Left cardiac atrium (tissue), 4 donors: ENCODE measurements around the gene PHF1. TPM values are rescaled to one million over a fixed set of nuclear protein-coding genes. Genes with fewer than 3 reads are reported as not detected.
A peak's percentile ranks its signal among the peaks of the same experiment; 100 is the strongest.
"Not testable (repeated sequence)": the region's sequence is repeated elsewhere in the genome, so short reads cannot be mapped to it uniquely, and the experiment has no call there.

Source experiments
- ATAC-seq, 2 donors: fragments of 200-7000 bp; cut with Tn5 transposase; one replicate each; pipeline ENCODE4 v1.9.1; 2020; ENCODE audit warnings: mild to moderate bottlenecking in 2 of 2, moderate library complexity in 2 of 2
- DNase-seq: peaks from one replicate; pipeline ENCODE4 v3.0.0-alpha.2; 2020
- intact Hi-C, 2 donors: fragments of 100-400 bp; cut with DNase I; formaldehyde crosslinking; loops; one replicate each; pipeline versions ENCODE4 v1.14.1 to v1.15.1; 2022 to 2023
- total RNA-seq, 2 donors: library from RNA; stranded (reverse); fragmentation: NEBNext Ultra II Directional; extraction: Animal tissue kit (Norgen Biotek cat#: 25700); gene quantifications; one replicate each; pipeline ENCODE4 v1.2.1, GENCODE V29; 2021
- donor health status: DM: no; HTN: yes; CAD: no.
- donor health status: DM: no; HTN: yes; CAD: no; lungs with severe emphysema.
- donor health status: DM: yes; HTN: yes; CAD: no.
- donor health status: Dilated cardiomyopathy.

Gene PHF1
- total RNA-seq, 2 donors from 2014 or later = 49.5 to 58.3 TPM

- DNase-seq (no peak), ATAC-seq (no peak)
- intact Hi-C loops = loop anchor here in 1 of 2 donors (10.0 kb wide), 1 partner anchor 65 kb away; the partner anchor contains the start of gene ZBTB9
These were observed 20.6 kb upstream of the PHF1 start for GRCh38 chr6:33390173-33390572.

- ATAC-seq (no peak), DNase-seq (no peak)
- intact Hi-C loops = loop anchor here in 1 of 2 donors (10.0 kb wide), 1 partner anchor 64 kb away; the partner anchor contains the start of gene ZBTB9
These were observed 20.0 kb upstream of the PHF1 start for GRCh38 chr6:33390767-33391277.

GRCh38 chr6:33391278-33391921, 19.4 kb upstream of the PHF1 start, which contains the start of gene KIFC1:
Gene KIFC1 (plus strand): TSS chr6:33391823. CDS start chr6:33391986, 163 bp downstream.
- ATAC-seq = peak; percentile 99

GRCh38 chr6:33391922-33392594, 18.8 kb upstream of the PHF1 start:
- ATAC-seq (peak in 1 of 2 donors; percentile 1), DNase-seq (no peak)
- intact Hi-C loops = loop anchor here in 1 of 2 donors (10.0 kb wide), 1 partner anchor 63 kb away; the partner anchor contains the start of gene ZBTB9

More at GRCh38 chr6:33391278-33391921, 19.4 kb upstream of the PHF1 start, which contains the start of gene KIFC1:
- DNase-seq = peak; percentile 99
- intact Hi-C loops = loop anchor here in 1 of 2 donors (10.0 kb wide), 1 partner anchor 63 kb away; the partner anchor contains the start of gene ZBTB9

DNA sequence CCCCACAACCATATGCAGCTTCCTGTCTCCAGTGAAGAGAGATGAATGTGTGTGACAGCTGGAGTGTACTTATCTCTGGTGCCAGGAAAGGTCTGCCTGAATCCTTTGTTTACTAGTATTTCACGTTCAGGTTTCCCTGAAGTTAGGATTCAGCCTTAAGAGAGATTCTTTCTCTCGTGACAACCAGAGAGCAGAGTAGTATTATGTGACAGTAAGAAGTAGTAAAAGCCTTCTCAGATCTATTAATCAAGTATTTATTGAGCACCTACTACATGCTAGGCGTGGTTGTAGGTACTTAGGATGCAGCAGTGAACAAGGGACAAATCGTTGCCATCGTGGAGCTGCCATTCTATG, 18.2 kb upstream of the PHF1 start:
- DNase-seq = no peak
- intact Hi-C loops = loop anchor here in 1 of 2 donors (10.0 kb wide), 1 partner anchor 62 kb away; the partner anchor contains the start of gene ZBTB9
- ATAC-seq = no peak

DNA sequence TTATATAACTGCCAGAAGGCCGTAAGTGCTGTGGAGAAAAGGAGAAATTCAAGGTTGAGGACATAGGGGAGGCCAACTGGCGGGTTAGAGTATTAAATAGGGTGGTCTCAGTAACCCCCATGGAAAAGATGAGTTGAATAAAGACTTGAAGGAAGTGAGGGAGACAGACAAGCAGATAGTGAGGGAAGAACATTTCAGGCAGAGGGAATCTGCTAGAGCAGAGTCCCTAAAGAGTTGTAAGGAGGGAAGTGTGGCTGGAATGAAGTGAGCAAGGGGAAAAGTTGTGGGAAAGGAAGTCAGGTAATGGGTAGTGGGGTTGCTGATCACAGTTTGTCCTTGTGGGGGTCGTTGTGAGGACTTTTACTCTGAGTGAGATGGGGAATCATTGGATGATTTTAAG, 17.8 kb upstream of the PHF1 start:
- intact Hi-C loops = loop anchor here in 1 of 2 donors (10.0 kb wide), 1 partner anchor 62 kb away; the partner anchor contains the start of gene ZBTB9
- no peak for ATAC-seq

DNA sequence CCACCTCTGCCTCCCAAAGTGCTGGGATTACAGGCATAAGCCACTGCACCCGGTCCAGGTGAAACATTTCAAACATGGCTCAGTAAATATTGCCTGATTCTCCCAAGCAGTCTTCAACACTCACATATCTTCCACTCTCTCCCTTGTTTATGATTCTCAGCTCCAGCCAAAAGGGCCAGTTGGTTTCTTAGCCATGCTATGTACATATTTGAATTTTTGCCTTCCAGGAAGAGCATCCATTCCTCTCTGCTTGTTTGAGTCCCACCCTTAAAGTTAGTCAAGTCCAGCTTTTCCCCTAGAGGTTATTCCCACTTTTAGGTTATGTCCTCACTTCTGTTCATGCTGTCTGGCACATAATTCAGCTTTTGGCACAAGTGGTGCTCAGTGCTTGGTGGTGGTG, 13.3 kb upstream of the PHF1 start:
- intact Hi-C loops = loop anchor here in 1 of 2 donors (10.0 kb wide), 1 partner anchor 57 kb away; the partner anchor contains the start of gene ZBTB9
- no peak for DNase-seq
- no peak for ATAC-seq

More for the DNA sequence above, 17.8 kb upstream of the PHF1 start:
- DNase-seq = no peak

GRCh38 chr6:33398601-33399000, 12.2 kb upstream of the PHF1 start:
- DNase-seq, ATAC-seq: not testable (repeated sequence)
- intact Hi-C loops = loop anchor here in 1 of 2 donors (10.0 kb wide), 1 partner anchor 56 kb away; the partner anchor contains the start of gene ZBTB9

DNA sequence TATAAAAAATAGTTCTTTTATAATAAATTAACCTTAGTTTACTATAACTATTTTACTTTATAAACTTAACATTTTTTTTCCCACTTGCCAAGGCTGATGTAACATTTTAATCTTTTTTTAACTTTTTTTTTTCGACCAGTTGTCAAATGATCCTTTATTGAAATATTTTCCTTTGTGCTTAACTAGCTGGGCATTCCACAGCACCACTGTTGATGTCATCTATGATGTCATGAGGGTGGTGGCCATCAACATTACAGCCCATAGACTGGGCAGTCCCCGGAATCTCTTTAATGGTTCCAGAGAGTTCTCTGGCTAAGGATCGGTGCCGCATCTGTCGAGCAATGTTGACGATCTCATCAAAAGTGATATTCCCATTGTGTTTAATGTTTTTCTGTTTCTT, 10.9 kb upstream of the PHF1 start:
- not testable (repeated sequence) for ATAC-seq, DNase-seq
- intact Hi-C loops = loop anchor here in 1 of 2 donors (10.0 kb wide), 1 partner anchor 55 kb away; the partner anchor contains the start of gene ZBTB9

- no peak for ATAC-seq
- intact Hi-C loops = no loop called here
- no peak for DNase-seq
These were observed 5.9 kb upstream of the PHF1 start for GRCh38 chr6:33404884-33405283.

GRCh38 chr6:33405386-33405940, 5.4 kb upstream of the PHF1 start:
- DNase-seq (no peak), ATAC-seq (no peak)
- intact Hi-C loops = no loop called here

DNA sequence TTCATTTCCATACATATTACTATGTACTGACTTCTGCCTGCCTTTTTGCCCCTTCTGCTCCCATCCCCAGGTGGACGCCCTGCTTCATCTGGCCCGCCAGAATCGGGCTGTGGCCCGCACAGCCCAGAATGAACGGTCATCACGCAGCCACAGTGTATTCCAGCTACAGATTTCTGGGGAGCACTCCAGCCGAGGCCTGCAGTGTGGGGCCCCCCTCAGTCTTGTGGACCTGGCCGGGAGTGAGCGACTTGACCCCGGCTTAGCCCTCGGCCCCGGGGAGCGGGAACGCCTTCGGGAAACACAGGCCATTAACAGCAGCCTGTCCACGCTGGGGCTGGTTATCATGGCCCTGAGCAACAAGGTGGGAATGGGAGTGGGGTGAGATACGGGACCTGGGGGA, 4.7 kb upstream of the PHF1 start:
- no peak for ATAC-seq
- intact Hi-C loops = no loop called here
- no peak for DNase-seq

- no peak for ATAC-seq
- intact Hi-C loops = no loop called here
- no peak for DNase-seq
These were observed 3.6 kb upstream of the PHF1 start for GRCh38 chr6:33407132-33407718.

GRCh38 chr6:33410050-33410710, 634 bp upstream of the PHF1 start:
- ATAC-seq = peak; percentile 93 to 94
- peak; percentile 98 for DNase-seq
- intact Hi-C loops = no loop called here

GRCh38 chr6:33411632-33412005, 805 bp downstream of the PHF1 start:
- DNase-seq (no peak), ATAC-seq (no peak)
- intact Hi-C loops = no loop called here

DNA sequence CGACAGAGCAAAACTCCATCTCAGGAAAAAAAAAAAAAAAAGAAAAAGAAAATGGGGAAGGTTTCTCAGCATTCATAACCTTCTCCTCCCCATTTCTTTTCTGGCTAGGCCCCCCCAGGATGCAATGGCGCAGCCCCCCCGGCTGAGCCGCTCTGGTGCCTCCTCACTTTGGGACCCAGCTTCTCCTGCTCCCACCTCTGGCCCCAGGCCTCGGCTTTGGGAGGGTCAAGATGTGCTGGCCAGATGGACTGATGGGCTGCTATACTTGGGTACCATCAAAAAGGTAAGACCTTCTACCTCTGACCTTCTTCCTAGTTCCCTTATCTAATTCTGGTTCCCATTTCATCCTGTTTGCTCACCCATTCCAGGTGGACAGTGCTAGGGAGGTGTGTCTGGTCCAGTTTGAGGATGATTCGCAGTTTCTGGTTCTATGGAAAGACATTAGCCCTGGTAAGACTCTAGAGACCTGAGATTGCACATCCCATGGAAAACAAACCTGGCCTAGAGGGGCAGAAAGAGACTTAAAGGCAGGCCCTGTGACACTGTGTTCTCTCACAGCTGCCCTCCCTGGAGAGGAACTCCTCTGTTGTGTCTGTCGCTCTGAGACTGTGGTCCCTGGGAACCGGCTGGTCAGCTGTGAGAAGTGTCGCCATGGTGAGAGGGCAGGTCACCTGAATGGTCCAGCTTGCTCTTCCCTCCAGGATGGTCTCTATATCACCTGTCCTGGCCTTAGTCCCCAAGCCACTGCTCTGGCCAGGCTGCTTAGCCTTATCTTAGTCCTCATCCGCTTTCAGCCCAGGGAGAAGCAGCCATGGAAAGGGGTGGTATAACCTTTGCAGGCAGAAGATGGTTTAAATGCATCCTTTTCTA, 1.6 kb downstream of the PHF1 start:
- intact Hi-C loops = no loop called here
- no peak for DNase-seq
- no peak for ATAC-seq

GRCh38 chr6:33413241-33414120, 2.7 kb downstream of the PHF1 start:
- DNase-seq = no peak
- intact Hi-C loops = no loop called here
- no peak for ATAC-seq
